SK-N-SH treated with all-trans-retinoic acid at 6 μM for 48 hours (cell line): ENCODE measurements around the gene PPM1G.

Experiments
- BACH2 ChIP-seq: fragments of 250-450 bp; sonication (Bioruptor Pico); IDR thresholded peaks from 2 replicates; pipeline ENCODE4 v1.9.0; 2021; ENCODE audit warnings: mild to moderate bottlenecking, borderline replicate concordance
- OSR1 ChIP-seq: fragments of 250-450 bp; sonication (Bioruptor Pico); IDR thresholded peaks from 2 replicates; pipeline ENCODE4 v1.8.0; 2022; ENCODE audit warnings: moderate library complexity, mild to moderate bottlenecking, inconsistent platforms
- PATZ1 ChIP-seq: fragments of 250-450 bp; sonication (Bioruptor Pico); IDR thresholded peaks from 2 replicates; pipeline ENCODE4 v1.8.0; 2020; ENCODE audit warnings: mild to moderate bottlenecking, moderate library complexity, borderline replicate concordance

DNA sequence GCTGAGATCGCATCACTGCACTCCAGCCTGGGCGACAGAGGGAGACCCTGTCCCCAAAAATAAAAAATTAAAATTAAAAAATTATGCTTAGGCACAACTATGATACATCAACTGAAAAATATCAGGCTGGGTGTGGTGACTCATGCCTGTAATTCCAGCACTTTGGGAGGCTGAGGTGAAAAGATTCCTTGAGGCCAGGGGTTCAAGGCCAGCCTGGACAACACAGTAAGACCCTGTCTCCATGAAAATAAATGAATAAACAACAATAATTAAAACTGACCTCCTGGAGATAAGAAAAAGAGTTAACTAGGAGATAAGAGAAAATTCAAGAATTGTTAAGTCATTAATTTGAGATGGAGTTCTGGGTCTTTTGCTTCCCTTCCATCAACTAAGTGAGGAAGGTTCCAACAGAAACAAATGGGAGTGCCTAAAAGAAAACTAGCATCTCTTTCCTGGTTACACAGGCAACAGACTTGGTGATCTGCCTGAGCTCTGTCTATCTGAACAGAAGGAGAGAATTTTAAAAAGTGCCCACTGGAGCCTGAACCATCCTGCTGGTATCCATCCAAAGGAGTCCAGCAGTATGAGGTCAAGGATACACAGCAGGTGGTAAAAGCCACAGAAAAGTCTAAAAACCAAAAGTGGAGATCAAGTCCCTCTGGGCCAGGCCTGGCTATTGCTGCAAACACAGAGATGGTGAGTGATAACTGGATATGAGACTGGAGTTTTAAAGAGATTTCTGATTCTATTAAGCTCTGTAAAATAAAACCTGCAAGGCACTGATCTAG lies 8.8 kb downstream of the PPM1G start:
- no peak for TF ChIP-seq OSR1 (CRISPR knock-in tag)
- no peak for TF ChIP-seq PATZ1 (CRISPR knock-in tag)
- TF ChIP-seq BACH2 (CRISPR knock-in tag): no peak
